ENCODE measurements around the gene TMEM231. TPM values are rescaled to one million over a fixed set of nuclear protein-coding genes. Genes with fewer than 3 reads are reported as not detected.

The TMEM231 gene
- total and polyA plus RNA-seq, 9 of the 15 experiments (the other 6 are each of a cell fraction or from before 2014, with no cell fraction given) = 1.6 to 27.6 (median 9.1) TPM

DNA sequence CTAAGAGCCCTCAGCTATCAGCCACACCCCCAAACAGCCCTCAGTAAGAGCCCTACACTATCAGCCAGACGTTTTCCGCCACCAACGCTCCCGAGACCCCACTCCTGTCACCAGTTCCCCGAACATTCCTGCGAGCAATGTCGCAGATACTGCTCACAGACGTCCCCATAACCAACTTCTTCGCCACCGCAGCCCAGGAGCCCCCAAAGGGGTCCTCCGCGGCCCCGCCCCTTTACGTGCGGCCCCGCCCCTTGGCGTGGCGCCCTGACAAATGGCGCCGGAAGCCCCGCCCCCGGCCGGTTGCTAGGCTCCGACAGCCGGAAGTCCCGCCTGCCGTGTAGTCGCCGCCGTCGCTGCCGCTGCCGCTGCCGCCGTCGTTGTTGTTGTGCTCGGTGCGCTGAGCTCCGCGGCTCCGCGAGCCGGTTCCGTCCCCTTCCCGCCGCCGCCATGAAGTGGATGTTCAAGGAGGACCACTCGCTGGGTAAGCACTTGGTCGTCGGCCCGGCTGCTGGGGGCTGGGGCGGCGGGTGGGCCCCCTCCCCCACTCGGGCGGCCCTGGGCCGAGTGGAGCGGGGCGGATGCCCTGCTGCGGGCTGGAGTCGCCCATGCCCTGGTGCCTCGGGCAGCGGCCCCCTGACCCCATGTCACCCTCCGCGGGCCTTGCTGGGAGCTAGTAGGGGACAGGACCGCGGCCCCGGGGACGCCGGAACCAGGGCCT is 10.1 kb upstream of the TMEM231 start, which contains the start of gene GABARAPL2 (continued):
- TF ChIP-seq, protein P1, sequence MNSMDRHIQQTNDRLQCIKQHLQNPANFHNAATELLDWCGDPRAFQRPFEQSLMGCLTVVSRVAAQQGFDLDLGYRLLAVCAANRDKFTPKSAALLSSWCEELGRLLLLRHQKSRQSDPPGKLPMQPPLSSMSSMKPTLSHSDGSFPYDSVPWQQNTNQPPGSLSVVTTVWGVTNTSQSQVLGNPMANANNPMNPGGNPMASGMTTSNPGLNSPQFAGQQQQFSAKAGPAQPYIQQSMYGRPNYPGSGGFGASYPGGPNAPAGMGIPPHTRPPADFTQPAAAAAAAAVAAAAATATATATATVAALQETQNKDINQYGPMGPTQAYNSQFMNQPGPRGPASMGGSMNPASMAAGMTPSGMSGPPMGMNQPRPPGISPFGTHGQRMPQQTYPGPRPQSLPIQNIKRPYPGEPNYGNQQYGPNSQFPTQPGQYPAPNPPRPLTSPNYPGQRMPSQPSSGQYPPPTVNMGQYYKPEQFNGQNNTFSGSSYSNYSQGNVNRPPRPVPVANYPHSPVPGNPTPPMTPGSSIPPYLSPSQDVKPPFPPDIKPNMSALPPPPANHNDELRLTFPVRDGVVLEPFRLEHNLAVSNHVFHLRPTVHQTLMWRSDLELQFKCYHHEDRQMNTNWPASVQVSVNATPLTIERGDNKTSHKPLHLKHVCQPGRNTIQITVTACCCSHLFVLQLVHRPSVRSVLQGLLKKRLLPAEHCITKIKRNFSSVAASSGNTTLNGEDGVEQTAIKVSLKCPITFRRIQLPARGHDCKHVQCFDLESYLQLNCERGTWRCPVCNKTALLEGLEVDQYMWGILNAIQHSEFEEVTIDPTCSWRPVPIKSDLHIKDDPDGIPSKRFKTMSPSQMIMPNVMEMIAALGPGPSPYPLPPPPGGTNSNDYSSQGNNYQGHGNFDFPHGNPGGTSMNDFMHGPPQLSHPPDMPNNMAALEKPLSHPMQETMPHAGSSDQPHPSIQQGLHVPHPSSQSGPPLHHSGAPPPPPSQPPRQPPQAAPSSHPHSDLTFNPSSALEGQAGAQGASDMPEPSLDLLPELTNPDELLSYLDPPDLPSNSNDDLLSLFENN (IDR thresholded peaks at IDR 0.05; ENCODE audit: low read depth in 2 of 2, low read length in 2 of 2) = no peak
- TF ChIP-seq, protein P2, sequence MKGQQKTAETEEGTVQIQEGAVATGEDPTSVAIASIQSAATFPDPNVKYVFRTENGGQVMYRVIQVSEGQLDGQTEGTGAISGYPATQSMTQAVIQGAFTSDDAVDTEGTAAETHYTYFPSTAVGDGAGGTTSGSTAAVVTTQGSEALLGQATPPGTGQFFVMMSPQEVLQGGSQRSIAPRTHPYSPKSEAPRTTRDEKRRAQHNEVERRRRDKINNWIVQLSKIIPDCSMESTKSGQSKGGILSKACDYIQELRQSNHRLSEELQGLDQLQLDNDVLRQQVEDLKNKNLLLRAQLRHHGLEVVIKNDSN (CRISPR knock-in tag; IDR thresholded peaks at IDR 0.05) = 0 out of 2 replicates have a peak, but pooled peaks have one; percentile 2
- TF ChIP-seq PURB (CRISPR knock-in tag; IDR thresholded peaks at IDR 0.05; ENCODE audit: low read depth) (no peak), SP1 (CRISPR knock-in tag; IDR thresholded peaks at IDR 0.05) (peak; percentile 96), ATF7 (IDR thresholded peaks at IDR 0.05) (peak; percentile 65), NCOR1 (IDR thresholded peaks at IDR 0.05) (0 out of 2 replicates have a peak, but pooled peaks have one; percentile 4), ARID2 (IDR thresholded peaks at IDR 0.05) (0 out of 2 replicates have a peak, but pooled peaks have one; percentile 33), NCOA6 (IDR thresholded peaks at IDR 0.05) (peak; percentile 32; the same call in 1 of the 2 replicates), GABPB1 (CRISPR knock-in tag; IDR thresholded peaks at IDR 0.05) (peak; percentile 96), ZNF408 (CRISPR knock-in tag; IDR thresholded peaks at IDR 0.05; ENCODE audit: low read depth) (no peak), FOXJ2 (tag; IDR thresholded peaks at IDR 0.05) (peak; percentile 55; the same call in 1 of the 2 replicates), ZBTB33 (CRISPR knock-in tag; IDR thresholded peaks at IDR 0.05) (0 out of 2 replicates have a peak, but pooled peaks have one; percentile 20), ARID4B (CRISPR knock-in tag; IDR thresholded peaks at IDR 0.05) (peak; percentile 75), SUPT5H (IDR thresholded peaks at IDR 0.05) (peak; percentile 55; the same call in 1 of the 2 replicates), PHF8 (IDR thresholded peaks at IDR 0.05; ENCODE audit: borderline replicate concordance, low read length) (peak; percentile 74; the same call in 1 of the 2 replicates), POLR2AphosphoS5 (IDR thresholded peaks at IDR 0.05; ENCODE audit: control insufficient read depth, insufficient read depth, low read depth, low read length) (no peak; the same call in 1 of the 2 replicates), SMAD2 (IDR thresholded peaks at IDR 0.05; ENCODE audit: low read depth, low read length) (no peak)
